HUES48 (cell line): ENCODE measurements around the gene VGLL4.
A peak's percentile ranks its signal among the peaks of the same experiment; 100 is the strongest.
"Not testable (repeated sequence)": the region's sequence is repeated elsewhere in the genome, so short reads cannot be mapped to it uniquely, and the experiment has no call there.

Experiments used
- H3K27ac ChIP-seq: one replicate; pipeline ENCODE4 v1.7.0; 2013; ENCODE audit warnings: low read depth, low read length, inconsistent platforms
- H3K27me3 ChIP-seq: 2 replicates; pipeline ENCODE4 v1.6.1; 2013; ENCODE audit warnings: mild to moderate bottlenecking, low read length; ENCODE audit not compliant: control insufficient read depth, insufficient read depth
- H3K36me3 ChIP-seq: 2 replicates; pipeline ENCODE4 v1.6.1; 2013; ENCODE audit warnings: low read length; ENCODE audit not compliant: control insufficient read depth, insufficient read depth
- H3K4me1 ChIP-seq: 2 replicates; pipeline ENCODE4 v1.6.1; 2013; ENCODE audit warnings: mild to moderate bottlenecking, low read length; ENCODE audit not compliant: control insufficient read depth, insufficient read depth
- H3K4me3 ChIP-seq: 2 replicates; pipeline ENCODE4 v1.5.1; 2013; ENCODE audit warnings: mild to moderate bottlenecking, low read depth, low read length
- H3K9ac ChIP-seq: 2 replicates; pipeline ENCODE4 v1.6.1; 2013; ENCODE audit warnings: mild to moderate bottlenecking, low read depth, low read length, moderate library complexity
- H3K9me3 ChIP-seq: 2 replicates; pipeline ENCODE4 v1.6.1; 2013; ENCODE audit warnings: low read length; ENCODE audit not compliant: control insufficient read depth, insufficient read depth

VGLL4 gene

GRCh38 chr3:11582191-11582968, 61.3 kb downstream of the VGLL4 start:
- Histone ChIP-seq H3K9ac (0 out of 2 replicates have a peak overlapping the region, but pooled peaks have one; percentile 5), H3K4me3 (peak overlapping the region; percentile 50), H3K27ac (peak overlapping the region; percentile 86), H3K36me3 (peaks cover 3% of the 10 kb centered on the region; the same call in 1 of the 2 replicates), H3K27me3 (no peaks in the 10 kb centered on the region), H3K4me1 (peaks cover 30% of the 10 kb centered on the region), H3K9me3 (no peaks in the 10 kb centered on the region)

GRCh38 chr3:11581237-11582190, 62.2 kb downstream of the VGLL4 start:
- Histone ChIP-seq H3K36me3 (peaks cover 3% of the 10 kb centered on the region; the same call in 1 of the 2 replicates), H3K9ac (0 out of 2 replicates have a peak overlapping the region, but pooled peaks have one; percentile 5), H3K27ac (peak overlapping the region; percentile 86), H3K27me3 (no peaks in the 10 kb centered on the region), H3K9me3 (no peaks in the 10 kb centered on the region), H3K4me3 (peak overlapping the region; percentile 50), H3K4me1 (peaks cover 31% of the 10 kb centered on the region)

GRCh38 chr3:11580645-11581044, 63.1 kb downstream of the VGLL4 start:
- Histone ChIP-seq H3K36me3 (peaks cover 3% of the 10 kb centered on the region; the same call in 1 of the 2 replicates), H3K4me1 (peaks cover 30% of the 10 kb centered on the region), H3K27ac (no peak overlapping the region), H3K9ac (no peak overlapping the region), H3K4me3 (no peak overlapping the region), H3K27me3 (no peaks in the 10 kb centered on the region), H3K9me3 (no peaks in the 10 kb centered on the region)

- H3K9me3 ChIP-seq, result no peaks in the 10 kb centered on the region
- H3K4me3 ChIP-seq, result no peak overlapping the region
- H3K27ac ChIP-seq, result no peak overlapping the region
- H3K36me3 ChIP-seq, result peaks cover 3% of the 10 kb centered on the region; the same call in 1 of the 2 replicates
- peaks cover 22% of the 10 kb centered on the region for H3K4me1 ChIP-seq
- H3K27me3 ChIP-seq, result no peaks in the 10 kb centered on the region
- no peak overlapping the region for H3K9ac ChIP-seq
These were observed 65.5 kb downstream of the VGLL4 start for GRCh38 chr3:11578169-11578568.

- no peak overlapping the region for H3K27ac ChIP-seq
- peaks cover 3% of the 10 kb centered on the region; the same call in 1 of the 2 replicates for H3K36me3 ChIP-seq
- H3K4me3 ChIP-seq, result no peak overlapping the region
- no peak overlapping the region for H3K9ac ChIP-seq
- no peaks in the 10 kb centered on the region for H3K9me3 ChIP-seq
- no peaks in the 10 kb centered on the region for H3K27me3 ChIP-seq
- peaks cover 6% of the 10 kb centered on the region for H3K4me1 ChIP-seq
These were observed 67.3 kb downstream of the VGLL4 start for GRCh38 chr3:11576453-11576852.

GRCh38 chr3:11575677-11576076, 68.0 kb downstream of the VGLL4 start:
- Histone ChIP-seq H3K27me3 (no peaks in the 10 kb centered on the region), H3K4me1 (0 out of 2 replicates have a peak, but pooled peaks cover 3% of the 10 kb centered on the region), H3K9me3 (no peaks in the 10 kb centered on the region), H3K27ac (no peak overlapping the region), H3K4me3 (no peak overlapping the region), H3K36me3 (peaks cover 3% of the 10 kb centered on the region; the same call in 1 of the 2 replicates), H3K9ac (no peak overlapping the region)

GRCh38 chr3:11574981-11575669, 68.6 kb downstream of the VGLL4 start:
- H3K9me3 ChIP-seq, result no peaks in the 10 kb centered on the region
- 0 out of 2 replicates have a peak, but pooled peaks cover 3% of the 10 kb centered on the region for H3K4me1 ChIP-seq
- no peak overlapping the region for H3K27ac ChIP-seq
- no peaks in the 10 kb centered on the region for H3K27me3 ChIP-seq
- H3K9ac ChIP-seq, result no peak overlapping the region
- no peak overlapping the region for H3K4me3 ChIP-seq
- peaks cover under 1% of the 10 kb centered on the region; the same call in 1 of the 2 replicates for H3K36me3 ChIP-seq

- not testable (repeated sequence) for H3K36me3 ChIP-seq
These were observed 71.1 kb downstream of the VGLL4 start for GRCh38 chr3:11572660-11573059.

GRCh38 chr3:11570789-11571495, 72.8 kb downstream of the VGLL4 start:
- Histone ChIP-seq H3K4me3 (no peak overlapping the region), H3K27ac (no peak overlapping the region), H3K4me1 (no peaks in the 10 kb centered on the region), H3K9me3 (no peaks in the 10 kb centered on the region), H3K9ac (no peak overlapping the region), H3K36me3 (0 out of 2 replicates have a peak, but pooled peaks cover 3% of the 10 kb centered on the region), H3K27me3 (no peaks in the 10 kb centered on the region)

More at GRCh38 chr3:11572660-11573059, 71.1 kb downstream of the VGLL4 start:
- H3K9ac ChIP-seq, H3K4me1 ChIP-seq, H3K27me3 ChIP-seq, H3K27ac ChIP-seq, H3K4me3 ChIP-seq, H3K9me3 ChIP-seq: not testable (repeated sequence)

GRCh38 chr3:11570251-11570650, 73.5 kb downstream of the VGLL4 start:
- no peaks in the 10 kb centered on the region for H3K27me3 ChIP-seq
- H3K4me1 ChIP-seq, result no peaks in the 10 kb centered on the region
- no peak overlapping the region for H3K9ac ChIP-seq
- H3K9me3 ChIP-seq, result no peaks in the 10 kb centered on the region
- no peak overlapping the region for H3K27ac ChIP-seq
- H3K4me3 ChIP-seq, result no peak overlapping the region
- H3K36me3 ChIP-seq, result peaks cover 4% of the 10 kb centered on the region; the same call in 1 of the 2 replicates
